ENCODE data around the gene TMEM217.

DNA sequence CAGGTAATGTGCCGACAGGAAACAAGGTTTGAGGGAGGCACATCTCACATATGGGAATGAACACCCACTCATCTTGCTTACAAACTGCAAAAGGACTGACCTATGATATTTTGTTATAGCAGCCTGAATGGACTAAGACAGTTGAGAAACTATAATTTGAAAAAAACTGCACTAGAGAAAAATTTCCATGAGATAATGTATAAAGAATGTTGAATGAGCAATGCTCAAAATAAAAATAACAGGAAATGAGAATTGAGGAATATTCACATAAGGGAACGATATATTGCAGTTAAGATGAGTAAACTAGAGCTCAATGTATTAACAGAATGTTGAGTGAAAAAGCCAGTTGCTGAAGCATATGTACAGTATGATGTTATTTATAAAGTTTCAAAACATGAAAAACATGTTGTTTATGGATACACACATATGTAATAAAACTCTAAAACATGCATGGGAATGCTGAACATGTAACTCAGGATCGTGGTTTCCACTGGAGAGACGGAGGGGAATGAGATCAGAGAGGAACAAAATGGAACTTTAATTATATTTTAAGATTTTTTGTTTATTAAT, 6.6 kb downstream of the TMEM217 start:
- TF ChIP-seq, protein P1, sequence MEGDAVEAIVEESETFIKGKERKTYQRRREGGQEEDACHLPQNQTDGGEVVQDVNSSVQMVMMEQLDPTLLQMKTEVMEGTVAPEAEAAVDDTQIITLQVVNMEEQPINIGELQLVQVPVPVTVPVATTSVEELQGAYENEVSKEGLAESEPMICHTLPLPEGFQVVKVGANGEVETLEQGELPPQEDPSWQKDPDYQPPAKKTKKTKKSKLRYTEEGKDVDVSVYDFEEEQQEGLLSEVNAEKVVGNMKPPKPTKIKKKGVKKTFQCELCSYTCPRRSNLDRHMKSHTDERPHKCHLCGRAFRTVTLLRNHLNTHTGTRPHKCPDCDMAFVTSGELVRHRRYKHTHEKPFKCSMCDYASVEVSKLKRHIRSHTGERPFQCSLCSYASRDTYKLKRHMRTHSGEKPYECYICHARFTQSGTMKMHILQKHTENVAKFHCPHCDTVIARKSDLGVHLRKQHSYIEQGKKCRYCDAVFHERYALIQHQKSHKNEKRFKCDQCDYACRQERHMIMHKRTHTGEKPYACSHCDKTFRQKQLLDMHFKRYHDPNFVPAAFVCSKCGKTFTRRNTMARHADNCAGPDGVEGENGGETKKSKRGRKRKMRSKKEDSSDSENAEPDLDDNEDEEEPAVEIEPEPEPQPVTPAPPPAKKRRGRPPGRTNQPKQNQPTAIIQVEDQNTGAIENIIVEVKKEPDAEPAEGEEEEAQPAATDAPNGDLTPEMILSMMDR (IDR thresholded peaks at IDR 0.05; ENCODE audit: low read length): no peak
- no peak for TF ChIP-seq EZH2 (optimal IDR thresholded peaks at IDR 0.05; ENCODE audit: low read depth, low read length)

Data from MM.1S (cell line).